ENCODE measurements around the gene SOCS3.

The SOCS3 gene

GRCh38 chr17:78364436-78365281, 4.8 kb upstream of the SOCS3 start:
- Histone ChIP-seq H3K4me1 (ENCODE audit: insufficient read depth, low read length, poor library complexity, severe bottlenecking) (peaks cover 5% of the 10 kb centered on the region), H3K9ac (ENCODE audit: low read depth, low read length, poor library complexity, severe bottlenecking) (no peak overlapping the region), H4K20me1 (ENCODE audit: insufficient read depth, low read length, poor library complexity, severe bottlenecking) (no peaks in the 10 kb centered on the region), H3F3A (ENCODE audit: low read depth) (no peaks in the 10 kb centered on the region), H3K4me2 (ENCODE audit: low read depth, low read length, poor library complexity, severe bottlenecking) (no peak overlapping the region), H3K79me2 (ENCODE audit: insufficient read depth, low read length) (no peaks in the 10 kb centered on the region), H3K27me3 (ENCODE audit: insufficient read depth, low read length, poor library complexity, severe bottlenecking) (peaks cover 3% of the 10 kb centered on the region), H2AFZ (ENCODE audit: low read length) (no peak overlapping the region), H3K9me3 (ENCODE audit: insufficient read depth, low read depth, low read length) (no peaks in the 10 kb centered on the region), H3K4me3 (ENCODE audit: low read length, poor library complexity, severe bottlenecking) (no peak overlapping the region), H3K36me3 (ENCODE audit: insufficient read depth, low read length) (no peaks in the 10 kb centered on the region), H3K9me2 (replicated peaks; ENCODE audit: low read depth, low read length) (no peaks in the 10 kb centered on the region)
- no peak for TF ChIP-seq EZH2phosphoT487 (IDR thresholded peaks at IDR 0.05; ENCODE audit: borderline replicate concordance)
- no peak for TF ChIP-seq CTCF (conservative IDR thresholded peaks at IDR 0.05; ENCODE audit: low read length)

GRCh38 chr17:78362671-78363070, 2.8 kb upstream of the SOCS3 start:
- H3K4me2 ChIP-seq (ENCODE audit: low read depth, low read length, poor library complexity, severe bottlenecking): no peak overlapping the region
- no peaks in the 10 kb centered on the region for H3K79me2 ChIP-seq (ENCODE audit: insufficient read depth, low read length)
- no peaks in the 10 kb centered on the region for H3K9me3 ChIP-seq (ENCODE audit: insufficient read depth, low read depth, low read length)
- no peaks in the 10 kb centered on the region for H3K36me3 ChIP-seq (ENCODE audit: insufficient read depth, low read length)
- H3K9ac ChIP-seq (ENCODE audit: low read depth, low read length, poor library complexity, severe bottlenecking): no peak overlapping the region
- no peaks in the 10 kb centered on the region for H4K20me1 ChIP-seq (ENCODE audit: insufficient read depth, low read length, poor library complexity, severe bottlenecking)
- TF ChIP-seq EZH2phosphoT487 (IDR thresholded peaks at IDR 0.05; ENCODE audit: borderline replicate concordance) (no peak), CTCF (conservative IDR thresholded peaks at IDR 0.05; ENCODE audit: low read length) (peak; percentile 31; the same call in 1 of the 2 replicates)
- H3K27me3 ChIP-seq (ENCODE audit: insufficient read depth, low read length, poor library complexity, severe bottlenecking): peaks cover 9% of the 10 kb centered on the region
- no peaks in the 10 kb centered on the region for H3K9me2 ChIP-seq (replicated peaks; ENCODE audit: low read depth, low read length)
- no peaks in the 10 kb centered on the region for H3F3A ChIP-seq (ENCODE audit: low read depth)
- H3K4me1 ChIP-seq (ENCODE audit: insufficient read depth, low read length, poor library complexity, severe bottlenecking): peaks cover 6% of the 10 kb centered on the region
- no peak overlapping the region for H2AFZ ChIP-seq (ENCODE audit: low read length)
- H3K4me3 ChIP-seq (ENCODE audit: low read length, poor library complexity, severe bottlenecking): no peak overlapping the region

GRCh38 chr17:78362232-78362631, 2.4 kb upstream of the SOCS3 start:
- Histone ChIP-seq H2AFZ (ENCODE audit: low read length) (no peak overlapping the region), H3K36me3 (ENCODE audit: insufficient read depth, low read length) (no peaks in the 10 kb centered on the region), H3K27me3 (ENCODE audit: insufficient read depth, low read length, poor library complexity, severe bottlenecking) (peaks cover 9% of the 10 kb centered on the region), H3K9me3 (ENCODE audit: insufficient read depth, low read depth, low read length) (no peaks in the 10 kb centered on the region), H3F3A (ENCODE audit: low read depth) (no peaks in the 10 kb centered on the region), H3K4me1 (ENCODE audit: insufficient read depth, low read length, poor library complexity, severe bottlenecking) (peaks cover 10% of the 10 kb centered on the region), H3K9me2 (replicated peaks; ENCODE audit: low read depth, low read length) (no peaks in the 10 kb centered on the region), H3K79me2 (ENCODE audit: insufficient read depth, low read length) (no peaks in the 10 kb centered on the region), H4K20me1 (ENCODE audit: insufficient read depth, low read length, poor library complexity, severe bottlenecking) (no peaks in the 10 kb centered on the region), H3K4me3 (ENCODE audit: low read length, poor library complexity, severe bottlenecking) (no peak overlapping the region), H3K9ac (ENCODE audit: low read depth, low read length, poor library complexity, severe bottlenecking) (no peak overlapping the region), H3K4me2 (ENCODE audit: low read depth, low read length, poor library complexity, severe bottlenecking) (no peak overlapping the region)
- TF ChIP-seq CTCF (conservative IDR thresholded peaks at IDR 0.05; ENCODE audit: low read length) (no peak), EZH2phosphoT487 (IDR thresholded peaks at IDR 0.05; ENCODE audit: borderline replicate concordance) (no peak)

All from Loucy (cell line).